PC-3 (cell line): ENCODE results near the gene TAF11L14.

Experiments
- EZH2 ChIP-seq: fragments of 300-600 bp; sonication (generic); IDR thresholded peaks from one replicate; pipeline ENCODE4 v1.6.1; 2017; ENCODE audit warnings: antibody characterized with exemption, mild to moderate bottlenecking, low read length; ENCODE audit not compliant: unreplicated experiment
- TF ChIP-seq, protein P1 (sequence below): fragments of 300-600 bp; sonication (generic); conservative IDR thresholded peaks from 2 replicates; pipeline ENCODE4 v1.5.1; 2017; ENCODE audit warnings: antibody characterized with exemption, low read depth, mild to moderate bottlenecking, low read length

DNA sequence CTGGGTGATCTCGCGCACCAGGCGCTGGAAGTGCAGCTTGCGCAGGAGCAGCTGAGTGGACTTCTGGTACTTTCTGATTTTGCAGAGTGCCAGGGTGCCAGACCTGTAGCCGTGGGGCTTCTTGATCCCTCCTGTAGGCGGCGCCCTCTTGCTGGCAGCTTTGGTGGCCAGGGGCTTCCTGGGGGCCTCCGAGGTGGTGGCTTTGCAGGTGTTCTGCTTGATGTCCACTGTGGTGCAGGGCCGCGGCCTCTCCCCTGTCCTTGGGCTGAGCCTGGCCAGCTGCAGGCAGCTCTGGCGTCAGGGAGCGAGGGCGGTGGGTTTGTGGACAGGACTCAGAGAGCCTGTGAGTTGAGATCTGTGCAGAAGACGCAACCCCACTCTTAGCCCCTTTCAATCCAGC is 36.1 kb downstream of the TAF11L14 start:
- TF ChIP-seq, protein P1, sequence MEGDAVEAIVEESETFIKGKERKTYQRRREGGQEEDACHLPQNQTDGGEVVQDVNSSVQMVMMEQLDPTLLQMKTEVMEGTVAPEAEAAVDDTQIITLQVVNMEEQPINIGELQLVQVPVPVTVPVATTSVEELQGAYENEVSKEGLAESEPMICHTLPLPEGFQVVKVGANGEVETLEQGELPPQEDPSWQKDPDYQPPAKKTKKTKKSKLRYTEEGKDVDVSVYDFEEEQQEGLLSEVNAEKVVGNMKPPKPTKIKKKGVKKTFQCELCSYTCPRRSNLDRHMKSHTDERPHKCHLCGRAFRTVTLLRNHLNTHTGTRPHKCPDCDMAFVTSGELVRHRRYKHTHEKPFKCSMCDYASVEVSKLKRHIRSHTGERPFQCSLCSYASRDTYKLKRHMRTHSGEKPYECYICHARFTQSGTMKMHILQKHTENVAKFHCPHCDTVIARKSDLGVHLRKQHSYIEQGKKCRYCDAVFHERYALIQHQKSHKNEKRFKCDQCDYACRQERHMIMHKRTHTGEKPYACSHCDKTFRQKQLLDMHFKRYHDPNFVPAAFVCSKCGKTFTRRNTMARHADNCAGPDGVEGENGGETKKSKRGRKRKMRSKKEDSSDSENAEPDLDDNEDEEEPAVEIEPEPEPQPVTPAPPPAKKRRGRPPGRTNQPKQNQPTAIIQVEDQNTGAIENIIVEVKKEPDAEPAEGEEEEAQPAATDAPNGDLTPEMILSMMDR, result 0 out of 2 replicates have a peak, but pooled peaks have one; percentile 11
- no peak for TF ChIP-seq EZH2
